ENCODE data around the gene SNRNP35.

- no peak for TF ChIP-seq CTCF (IDR thresholded peaks at IDR 0.05; ENCODE audit: low read depth, low read length)
- no peak for TF ChIP-seq POLR2A (IDR thresholded peaks at IDR 0.05; ENCODE audit: extremely low read depth, insufficient read length)
Observed at GRCh38 chr12:123474485-123475245, 16.7 kb downstream of the SNRNP35 start.
